RPMI7951 (cell line): ENCODE results near the gene NUP43. TPM values are rescaled to one million over a fixed set of nuclear protein-coding genes. Genes with fewer than 3 reads are reported as not detected.
A peak's percentile ranks its signal among the peaks of the same experiment; 100 is the strongest.
"Not testable (repeated sequence)": the region's sequence is repeated elsewhere in the genome, so short reads cannot be mapped to it uniquely, and the experiment has no call there.

Experiments used
- DNase-seq: peaks from one replicate; pipeline ENCODE4 v3.0.0-alpha.2; 2012; ENCODE audit warnings: low read depth
- total RNA-seq: library from RNA; depleted of rRNA; stranded (reverse); fragments of >200 nt; shearing (Covaris generic); gene quantifications from 2 replicates; pipeline ENCODE4 v1.2.3, GENCODE V29; 2014; rRNA removed

The NUP43 gene
- total RNA-seq, result 45.7 and 47.9 TPM in 2 replicates

GRCh38 chr6:149746147-149746946, at the start of gene NUP43:
Gene NUP43 (minus strand): TSS chr6:149746529. CDS start chr6:149746495, 34 bp downstream.
- peak; percentile 97 for DNase-seq

- no peak for DNase-seq
Observed at GRCh38 chr6:149783551-149783950, 37.2 kb upstream of the NUP43 start.

- no peak for DNase-seq
Observed at GRCh38 chr6:149782337-149782736, 36.0 kb upstream of the NUP43 start.

- DNase-seq, result no peak
Observed at GRCh38 chr6:149781715-149782114, 35.4 kb upstream of the NUP43 start.

GRCh38 chr6:149779644-149779963, 33.3 kb upstream of the NUP43 start:
- no peak for DNase-seq

GRCh38 chr6:149777624-149778023, 31.3 kb upstream of the NUP43 start:
- DNase-seq, result no peak

GRCh38 chr6:149771925-149772324, 25.6 kb upstream of the NUP43 start:
- DNase-seq, result no peak

- no peak for DNase-seq
Observed at GRCh38 chr6:149771185-149771584, 24.9 kb upstream of the NUP43 start.

- DNase-seq, result no peak
Observed at GRCh38 chr6:149769676-149770075, 23.3 kb upstream of the NUP43 start.

- peak; percentile 71 for DNase-seq
Observed at GRCh38 chr6:149766156-149766769, 19.9 kb upstream of the NUP43 start.

- DNase-seq, result peak; percentile 14
Observed at GRCh38 chr6:149763866-149764265, 17.5 kb upstream of the NUP43 start.

- DNase-seq, result no peak
Observed at GRCh38 chr6:149761438-149761837, 15.1 kb upstream of the NUP43 start.

GRCh38 chr6:149756261-149756636, 9.9 kb upstream of the NUP43 start:
- no peak for DNase-seq

- DNase-seq, result no peak
Observed at GRCh38 chr6:149755300-149756260, 9.3 kb upstream of the NUP43 start.

- no peak for DNase-seq
Observed at GRCh38 chr6:149754548-149754947, 8.2 kb upstream of the NUP43 start.

- not testable (repeated sequence) for DNase-seq
Observed at GRCh38 chr6:149753374-149753637, 7.0 kb upstream of the NUP43 start.

GRCh38 chr6:149752600-149753373, 6.5 kb upstream of the NUP43 start:
- DNase-seq, result no peak

GRCh38 chr6:149751920-149752319, 5.6 kb upstream of the NUP43 start:
- not testable (repeated sequence) for DNase-seq

GRCh38 chr6:149751239-149751638, 4.9 kb upstream of the NUP43 start:
- DNase-seq, result no peak

GRCh38 chr6:149750136-149750609, 3.8 kb upstream of the NUP43 start:
- peak; percentile 81 for DNase-seq

GRCh38 chr6:149749594-149750135, 3.3 kb upstream of the NUP43 start, which contains the start of gene PCMT1:
Gene PCMT1 (plus strand): TSS chr6:149749741. CDS start chr6:149749902, 161 bp downstream.
- peak; percentile 95 for DNase-seq
